Activated naive CD8-positive, alpha-beta T cell treated with anti-CD3 and anti-CD28 coated beads, Interleukin-2, amount 50 U/mL, for 24 hours (primary cell): ENCODE measurements around the gene SRPK2.
A peak's percentile ranks its signal among the peaks of the same experiment; 100 is the strongest.
"Not testable (repeated sequence)": the region's sequence is repeated elsewhere in the genome, so short reads cannot be mapped to it uniquely, and the experiment has no call there.

Experiments
- ATAC-seq: fragments of 150-1000 bp; cut with Tn5 transposase; one replicate; pipeline ENCODE4 v1.10.0; 2021
- DNase-seq: peaks from one replicate; pipeline ENCODE4 v3.0.0; 2021
- H3K27ac Mint-ChIP-seq: one replicate; pipeline ENCODE4 v1.8.0; 2021; ENCODE audit warnings: mild to moderate bottlenecking, mixed read lengths
- H3K27me3 Mint-ChIP-seq: one replicate; pipeline ENCODE4 v1.8.0; 2021; ENCODE audit warnings: mixed read lengths
- H3K36me3 Mint-ChIP-seq: one replicate; pipeline ENCODE4 v1.8.0; 2021; ENCODE audit warnings: low read depth, mixed read lengths
- H3K4me1 Mint-ChIP-seq: one replicate; pipeline ENCODE4 v1.8.0; 2021; ENCODE audit warnings: mixed read lengths
- H3K4me3 Mint-ChIP-seq: one replicate; pipeline ENCODE4 v1.8.0; 2021; ENCODE audit warnings: mild to moderate bottlenecking, moderate library complexity, mixed read lengths
- H3K9me3 Mint-ChIP-seq: one replicate; pipeline ENCODE4 v1.8.0; 2021; ENCODE audit warnings: mixed read lengths

Gene SRPK2

GRCh38 chr7:105206985-105207384 lies 181.7 kb downstream of the SRPK2 start:
- no peak overlapping the region for H3K27ac Mint-ChIP-seq
- H3K4me1 Mint-ChIP-seq: peaks cover 65% of the 10 kb centered on the region
- DNase-seq (no peak), ATAC-seq (no peak)
- no peaks in the 10 kb centered on the region for H3K9me3 Mint-ChIP-seq
- no peak overlapping the region for H3K4me3 Mint-ChIP-seq
- peaks cover 5% of the 10 kb centered on the region for H3K36me3 Mint-ChIP-seq
- no peaks in the 10 kb centered on the region for H3K27me3 Mint-ChIP-seq

GRCh38 chr7:105205592-105206237 lies 183.0 kb downstream of the SRPK2 start:
- Mint-ChIP-seq H3K4me3 (peak overlapping the region; percentile 32), H3K27me3 (no peaks in the 10 kb centered on the region), H3K27ac (peak overlapping the region; percentile 76), H3K36me3 (peaks cover 13% of the 10 kb centered on the region), H3K4me1 (peaks cover 58% of the 10 kb centered on the region), H3K9me3 (no peaks in the 10 kb centered on the region)
- ATAC-seq (peak; percentile 82), DNase-seq (peak; percentile 19)

GRCh38 chr7:105204953-105205352 lies 183.8 kb downstream of the SRPK2 start:
- Mint-ChIP-seq H3K4me1 (peaks cover 50% of the 10 kb centered on the region), H3K27me3 (no peaks in the 10 kb centered on the region), H3K36me3 (peaks cover 20% of the 10 kb centered on the region), H3K27ac (peak overlapping the region; percentile 76), H3K9me3 (no peaks in the 10 kb centered on the region), H3K4me3 (no peak overlapping the region)
- DNase-seq (no peak), ATAC-seq (peak; percentile 18)

GRCh38 chr7:105204520-105204919 lies 184.2 kb downstream of the SRPK2 start:
- peaks cover 47% of the 10 kb centered on the region for H3K4me1 Mint-ChIP-seq
- ATAC-seq (no peak), DNase-seq (no peak)
- peaks cover 20% of the 10 kb centered on the region for H3K36me3 Mint-ChIP-seq
- no peaks in the 10 kb centered on the region for H3K9me3 Mint-ChIP-seq
- peak overlapping the region; percentile 76 for H3K27ac Mint-ChIP-seq
- H3K4me3 Mint-ChIP-seq: no peak overlapping the region
- no peaks in the 10 kb centered on the region for H3K27me3 Mint-ChIP-seq

- Mint-ChIP-seq H3K36me3 (peaks cover 23% of the 10 kb centered on the region), H3K9me3 (no peaks in the 10 kb centered on the region), H3K27ac (no peak overlapping the region), H3K4me3 (no peak overlapping the region), H3K4me1 (peaks cover 36% of the 10 kb centered on the region), H3K27me3 (no peaks in the 10 kb centered on the region)
- no peak for DNase-seq
- ATAC-seq: no peak
These were observed 186.1 kb downstream of the SRPK2 start for GRCh38 chr7:105202616-105203015.

- Mint-ChIP-seq H3K9me3 (no peaks in the 10 kb centered on the region), H3K27me3 (no peaks in the 10 kb centered on the region), H3K27ac (no peak overlapping the region), H3K36me3 (peaks cover 28% of the 10 kb centered on the region), H3K4me1 (peaks cover 9% of the 10 kb centered on the region), H3K4me3 (no peak overlapping the region)
- ATAC-seq: no peak
- DNase-seq: no peak
These were observed 189.3 kb downstream of the SRPK2 start for GRCh38 chr7:105199386-105199785.

- no peak overlapping the region for H3K4me3 Mint-ChIP-seq
- H3K27me3 Mint-ChIP-seq: no peaks in the 10 kb centered on the region
- no peak for DNase-seq
- no peaks in the 10 kb centered on the region for H3K9me3 Mint-ChIP-seq
- ATAC-seq: no peak
- H3K4me1 Mint-ChIP-seq: peaks cover 6% of the 10 kb centered on the region
- H3K36me3 Mint-ChIP-seq: peaks cover 28% of the 10 kb centered on the region
- H3K27ac Mint-ChIP-seq: no peak overlapping the region
These were observed 190.5 kb downstream of the SRPK2 start for GRCh38 chr7:105198223-105198622.

GRCh38 chr7:105196473-105196872 lies 192.2 kb downstream of the SRPK2 start:
- H3K4me3 Mint-ChIP-seq: no peak overlapping the region
- peaks cover 15% of the 10 kb centered on the region for H3K4me1 Mint-ChIP-seq
- no peak for ATAC-seq
- no peak overlapping the region for H3K27ac Mint-ChIP-seq
- H3K36me3 Mint-ChIP-seq: peaks cover 21% of the 10 kb centered on the region
- no peak for DNase-seq
- H3K27me3 Mint-ChIP-seq: no peaks in the 10 kb centered on the region
- H3K9me3 Mint-ChIP-seq: no peaks in the 10 kb centered on the region

GRCh38 chr7:105195891-105196290 lies 192.8 kb downstream of the SRPK2 start:
- no peaks in the 10 kb centered on the region for H3K9me3 Mint-ChIP-seq
- H3K27ac Mint-ChIP-seq: no peak overlapping the region
- peaks cover 15% of the 10 kb centered on the region for H3K4me1 Mint-ChIP-seq
- ATAC-seq (no peak), DNase-seq (no peak)
- peaks cover 17% of the 10 kb centered on the region for H3K36me3 Mint-ChIP-seq
- H3K27me3 Mint-ChIP-seq: no peaks in the 10 kb centered on the region
- no peak overlapping the region for H3K4me3 Mint-ChIP-seq

GRCh38 chr7:105194959-105195358 lies 193.8 kb downstream of the SRPK2 start:
- peaks cover 15% of the 10 kb centered on the region for H3K4me1 Mint-ChIP-seq
- H3K27ac Mint-ChIP-seq, H3K27me3 Mint-ChIP-seq, H3K36me3 Mint-ChIP-seq, DNase-seq, H3K9me3 Mint-ChIP-seq, H3K4me3 Mint-ChIP-seq, ATAC-seq: not testable (repeated sequence)

- Mint-ChIP-seq H3K27ac (no peak overlapping the region), H3K36me3 (peaks cover 6% of the 10 kb centered on the region), H3K27me3 (no peaks in the 10 kb centered on the region), H3K4me3 (no peak overlapping the region), H3K9me3 (no peaks in the 10 kb centered on the region), H3K4me1 (peaks cover 20% of the 10 kb centered on the region)
- ATAC-seq (no peak), DNase-seq (no peak)
These were observed 197.4 kb downstream of the SRPK2 start for GRCh38 chr7:105191331-105191730.

GRCh38 chr7:105189859-105190492 lies 198.7 kb downstream of the SRPK2 start:
- peaks cover 23% of the 10 kb centered on the region for H3K4me1 Mint-ChIP-seq
- H3K27ac Mint-ChIP-seq: no peak overlapping the region
- DNase-seq (no peak), ATAC-seq (no peak)
- no peaks in the 10 kb centered on the region for H3K9me3 Mint-ChIP-seq
- peaks cover 2% of the 10 kb centered on the region for H3K36me3 Mint-ChIP-seq
- H3K4me3 Mint-ChIP-seq: no peak overlapping the region
- no peaks in the 10 kb centered on the region for H3K27me3 Mint-ChIP-seq

- H3K4me3 Mint-ChIP-seq: no peak overlapping the region
- no peak overlapping the region for H3K27ac Mint-ChIP-seq
- H3K4me1 Mint-ChIP-seq: peaks cover 23% of the 10 kb centered on the region
- H3K9me3 Mint-ChIP-seq: no peaks in the 10 kb centered on the region
- ATAC-seq (no peak), DNase-seq (no peak)
- H3K36me3 Mint-ChIP-seq: peaks cover 2% of the 10 kb centered on the region
- H3K27me3 Mint-ChIP-seq: no peaks in the 10 kb centered on the region
These were observed 200.5 kb downstream of the SRPK2 start for GRCh38 chr7:105188201-105188600.

GRCh38 chr7:105187302-105188169 lies 201.2 kb downstream of the SRPK2 start:
- ATAC-seq (no peak), DNase-seq (no peak)
- Mint-ChIP-seq H3K4me1 (peaks cover 18% of the 10 kb centered on the region), H3K4me3 (no peak overlapping the region), H3K9me3 (no peaks in the 10 kb centered on the region), H3K36me3 (peaks cover 2% of the 10 kb centered on the region), H3K27ac (peak overlapping the region; percentile 15), H3K27me3 (no peaks in the 10 kb centered on the region)
